GM12891 (cell line): Measurements from ENCODE around the gene GDF7.

Experiments
- POLR2A ChIP-seq: IDR thresholded peaks from 2 replicates; pipeline ENCODE4 v1.6.1; 2011; ENCODE audit warnings: low read depth, low read length, control low read depth
- POLR2AphosphoS5 ChIP-seq: IDR thresholded peaks from 2 replicates; pipeline ENCODE4 v1.6.1; 2011; ENCODE audit warnings: low read depth, low read length, control low read depth

DNA sequence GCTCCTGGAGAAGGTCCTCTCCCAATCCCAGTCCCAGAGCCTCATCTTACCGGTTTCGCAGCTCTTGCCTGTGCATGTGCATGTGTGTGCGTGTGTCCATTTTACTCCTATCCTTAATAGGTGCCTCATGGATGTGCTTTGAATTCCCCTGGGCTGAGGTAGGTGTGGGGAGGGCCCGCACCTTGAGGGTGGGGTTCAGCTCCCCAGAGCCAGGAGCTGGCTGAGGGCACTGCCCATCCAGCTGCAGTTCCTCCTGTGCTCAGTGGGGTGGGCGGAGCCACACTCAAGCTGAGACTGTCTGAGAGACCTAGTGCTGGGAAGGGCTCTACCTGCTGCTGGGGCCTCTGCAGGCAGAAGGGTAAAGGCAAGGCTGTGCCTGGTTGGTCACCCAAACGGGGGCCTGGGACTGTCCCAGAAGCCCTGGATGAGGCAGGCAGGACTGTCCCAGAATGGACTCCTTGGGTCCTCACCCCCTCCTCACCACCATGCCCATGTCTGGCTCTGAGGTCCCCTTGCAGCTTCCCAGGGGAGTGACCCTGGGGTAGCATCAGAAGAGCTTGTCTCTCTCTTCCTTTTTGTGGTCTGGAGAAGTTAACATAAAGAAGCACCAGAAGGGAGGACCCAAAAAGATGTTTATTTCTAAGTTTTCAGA lies 8.9 kb downstream of the GDF7 start:
- TF ChIP-seq POLR2A: no peak
- no peak for TF ChIP-seq POLR2AphosphoS5
